GM12878 (cell line): ENCODE data around the gene TC2N. TPM values are rescaled to one million over a fixed set of nuclear protein-coding genes. Genes with fewer than 3 reads are reported as not detected.
A peak's percentile ranks its signal among the peaks of the same experiment; 100 is the strongest.

Experiments
- ATAC-seq: fragments of 200-7000 bp; cut with Tn5 transposase; 3 replicates; pipeline ENCODE4 v1.9.1; 2020; ENCODE audit warnings: mild to moderate bottlenecking, moderate library complexity
- BruUV-seq: library from RNA; stranded (reverse); fragments of 400-500 nt; replicated peaks from 2 replicates; lab custom pipeline; 2021; lab: Mats Ljungman, UMichigan
- CTCF ChIA-PET: fragments of 300-600 bp; sonication (Branson Sonifier 250); formaldehyde crosslinking; extraction: SDS; loops from one replicate; lab custom pipeline; 2021; ENCODE audit warnings: inconsistent platforms; lab: Yijun Ruan, JAX
- POLR2A ChIA-PET: fragments of 350-600 bp; formaldehyde crosslinking; extraction: SDS; loops from one replicate; lab custom pipeline; 2021; ENCODE audit warnings: inconsistent platforms; lab: Charles Lee
- RAD21 ChIA-PET: fragments of 300-600 bp; sonication (Branson Sonifier 250); formaldehyde crosslinking; loops from one replicate; lab custom pipeline; 2023; ENCODE audit warnings: antibody characterized with exemption; ENCODE audit not compliant: unreplicated experiment; lab: Charles Lee
- SMC1A ChIA-PET: fragments of 300-600 bp; sonication (Branson Sonifier 250); formaldehyde crosslinking; loops from one replicate; lab custom pipeline; 2023; ENCODE audit not compliant: unreplicated experiment, uncharacterized antibody; lab: Charles Lee
- DNase-seq: peaks from one replicate; pipeline ENCODE4 v3.0.0-alpha.2; 2011; ENCODE audit warnings: low read depth, low spot score
- FAIRE-seq: peaks from 3 replicates; lab custom pipeline; 2011; peaks lifted over from hg19 to GRCh38; lab: Jason Lieb, UNC
- H2AFZ ChIP-seq: 2 replicates; pipeline ENCODE4 v1.6.0; 2011; ENCODE audit warnings: low read depth, low read length, control low read depth; ENCODE audit not compliant: control insufficient read depth
- H3K27ac ChIP-seq: 2 replicates; pipeline ENCODE4 v1.5.1; 2011; ENCODE audit warnings: control low read depth; ENCODE audit not compliant: control insufficient read depth, insufficient read depth
- H3K27me3 ChIP-seq, 2 experiments: replicated peaks in 1 of 2; 2 replicates each; pipeline versions ENCODE4 v1.6.0 to v1.6.1; 2011; ENCODE audit warnings: low read length in 1 of 2; ENCODE audit not compliant: control insufficient read depth in 2 of 2, insufficient read depth in 2 of 2
- H3K36me3 ChIP-seq, 2 experiments: 2 replicates each; pipeline ENCODE4 v1.5.1; 2011; ENCODE audit warnings: low read length in 1 of 2; ENCODE audit not compliant: control insufficient read depth in 2 of 2, insufficient read depth in 2 of 2
- H3K4me1 ChIP-seq: 2 replicates; pipeline ENCODE4 v1.6.1; 2011; ENCODE audit warnings: mild to moderate bottlenecking, low read length, moderate library complexity, mixed read lengths; ENCODE audit not compliant: control insufficient read depth, insufficient read depth
- H3K4me2 ChIP-seq: 2 replicates; pipeline ENCODE4 v1.6.0; 2011; ENCODE audit warnings: control low read depth; ENCODE audit not compliant: control insufficient read depth, insufficient read depth
- H3K4me3 ChIP-seq: fragments of 200-600 bp; sonication (generic); 2 replicates; pipeline ENCODE4 v1.5.1; 2016
- H3K79me2 ChIP-seq: 2 replicates; pipeline ENCODE4 v1.6.0; 2011; ENCODE audit warnings: low read length; ENCODE audit not compliant: control insufficient read depth, insufficient read depth
- H3K9ac ChIP-seq: 2 replicates; pipeline ENCODE4 v1.8.0; 2011; ENCODE audit warnings: low read length, control low read depth, mixed read lengths; ENCODE audit not compliant: control insufficient read depth, insufficient read depth
- H3K9me3 ChIP-seq: replicated peaks from 3 replicates; pipeline ENCODE4 v1.5.1; 2011; ENCODE audit warnings: mild to moderate bottlenecking, low read length; ENCODE audit not compliant: control insufficient read depth, insufficient read depth
- H4K20me1 ChIP-seq: 2 replicates; pipeline ENCODE4 v1.6.0; 2011; ENCODE audit not compliant: control insufficient read depth, insufficient read depth
- NRF1 ChIP-seq: conservative IDR thresholded peaks from 2 replicates; pipeline ENCODE4 v1.6.1; 2011; ENCODE audit warnings: mild to moderate bottlenecking, low read depth, low read length, improper control_type of control experiment
- PML ChIP-seq: IDR thresholded peaks from 2 replicates; pipeline ENCODE4 v1.6.1; 2012; ENCODE audit warnings: low read length, inconsistent platforms
- RAD21 ChIP-seq: IDR thresholded peaks from 2 replicates; pipeline ENCODE4 v1.6.1; 2011; ENCODE audit warnings: mild to moderate bottlenecking, low read depth, low read length, moderate library complexity; ENCODE audit not compliant: insufficient read depth
- SMAD5 ChIP-seq: IDR thresholded peaks from 2 replicates; pipeline ENCODE4 v1.6.1; 2016; ENCODE audit warnings: antibody characterized with exemption, low read depth
- SUZ12 ChIP-seq: fragments of 200-600 bp; sonication (generic); IDR thresholded peaks from one replicate; pipeline ENCODE4 v1.6.1; 2018; ENCODE audit warnings: antibody characterized with exemption, mild to moderate bottlenecking; ENCODE audit not compliant: unreplicated experiment
- WGBS: methylation state at CpG from one replicate; pipeline ENCODE4 v1.1.6; 2016; ENCODE audit warnings: low lambda C conversion rate; ENCODE audit not compliant: insufficient replicate concordance, insufficient coverage; ENCODE audit errors: missing lambda C conversion rate; 5-methylcytosine and 5-hydroxymethylcytosine counted together
- in situ Hi-C: fragments of 300-500 bp; cut with MboI; formaldehyde crosslinking; loops from 9 replicates; pipeline ENCODE4 v1.14.3; 2018; ENCODE audit warnings: mixed read lengths
- intact Hi-C: fragments of 100-400 bp; cut with micrococcal nuclease; formaldehyde crosslinking; loops from one replicate; pipeline ENCODE4 v1.14.2; 2022; ENCODE audit not compliant: unreplicated experiment
- polyA plus RNA-seq, 11 experiments: library from polyadenylated mRNA; depleted of rRNA in 4 of 11; unstranded in 6 of 11; stranded (reverse) in 5 of 11; fragments of >200 nt; fragmentation: Nextera tagmentation in 4 of 11; fragmentation: Illumina TruSeq in 1 of 11; extraction: Ambion mirVana in 4 of 11; extraction: Trizol in 1 of 11; gene quantifications; 1 replicate in 1 of 11; 2 replicates in 10 of 11; pipeline versions ENCODE4 v1.2.1 to v1.2.3, GENCODE V29; 2011 to 2016; ENCODE audit warnings: inconsistent platforms in 2 of 11, missing spikeins in 2 of 11, low read depth in 1 of 11
- total RNA-seq, 4 experiments: library from RNA; depleted of rRNA in 3 of 4; stranded (reverse); fragments of >200 nt in 3 of 4; fragmentation: Illumina TruSeq in 1 of 4; extraction: Trizol in 1 of 4; gene quantifications; 2 replicates each; pipeline versions ENCODE4 v1.2.1 to v1.2.3, GENCODE V29; 2013 to 2021

TC2N gene
- total and polyA plus RNA-seq, 10 of the 15 experiments (the other 5 are each of a cell fraction or from before 2014, with no cell fraction given) = 0.15 to 1.6 (median 0.35) TPM

- no peaks in the 10 kb centered on the region; the same call in 1 of the 2 replicates for H3K79me2 ChIP-seq
- ChIA-PET SMC1A (interaction anchor here (0.8 to 1.0 kb wide), 3 partner anchors 17 to 36 kb away, joined by 3 read pairs; no protein-coding TSS in a partner anchor), CTCF (no interaction called here)
Observed at GRCh38 chr14:91835920-91836843, 31.2 kb downstream of the TC2N start.

More at GRCh38 chr14:91835920-91836843, 31.2 kb downstream of the TC2N start:
- H3K4me2 ChIP-seq = peak overlapping the region; percentile 96
- H3K4me3 ChIP-seq = peak overlapping the region; percentile 68
- H3K27me3 ChIP-seq = peaks cover 0 to 6% of the 10 kb centered on the region in 2 experiments; a peak in 3 of 4 replicates
- H3K36me3 ChIP-seq = no peaks in the 10 kb centered on the region
- ATAC-seq (peak; percentile 90), FAIRE-seq (no peak), DNase-seq (no peak)
- no TSS peak for BruUV-seq
- ChIA-PET RAD21 (interaction anchor here (0.9 kb wide), 1 partner anchor 22 kb away, joined by 3 read pairs; no protein-coding TSS in a partner anchor), POLR2A (no interaction called here)
- in situ Hi-C loops (no loop called here), intact Hi-C loops (loop anchor here (10.0 kb wide), 1 partner anchor 169 kb away; no protein-coding TSS in a partner anchor)
- 11% methylated on average over 54 of the region's 84 CpGs for WGBS
- peak overlapping the region; percentile 83 for H2AFZ ChIP-seq
- H3K9me3 ChIP-seq = peaks cover 3% of the 10 kb centered on the region; the same call in 2 of the 3 replicates
- H4K20me1 ChIP-seq = no peaks in the 10 kb centered on the region
- no peaks in the 10 kb centered on the region for H3K4me1 ChIP-seq
- H3K27ac ChIP-seq = no peak overlapping the region
- peak overlapping the region; percentile 23; the same call in 1 of the 2 replicates for H3K9ac ChIP-seq
- TF ChIP-seq SMAD5 = no peak
- no peak for TF ChIP-seq PML
- TF ChIP-seq SUZ12 = peak; percentile 51
- 0 out of 2 replicates have a peak, but pooled peaks have one; percentile 6 for TF ChIP-seq NRF1
- TF ChIP-seq RAD21 = 0 out of 2 replicates have a peak, but pooled peaks have one; percentile 0
